Measurements from ENCODE around the gene CSGALNACT2. TPM values are rescaled to one million over a fixed set of nuclear protein-coding genes. Genes with fewer than 3 reads are reported as not detected.

CSGALNACT2 gene
- total and polyA plus RNA-seq, 12 donors: 5.8 to 19.4 (median 12.3) TPM

DNA sequence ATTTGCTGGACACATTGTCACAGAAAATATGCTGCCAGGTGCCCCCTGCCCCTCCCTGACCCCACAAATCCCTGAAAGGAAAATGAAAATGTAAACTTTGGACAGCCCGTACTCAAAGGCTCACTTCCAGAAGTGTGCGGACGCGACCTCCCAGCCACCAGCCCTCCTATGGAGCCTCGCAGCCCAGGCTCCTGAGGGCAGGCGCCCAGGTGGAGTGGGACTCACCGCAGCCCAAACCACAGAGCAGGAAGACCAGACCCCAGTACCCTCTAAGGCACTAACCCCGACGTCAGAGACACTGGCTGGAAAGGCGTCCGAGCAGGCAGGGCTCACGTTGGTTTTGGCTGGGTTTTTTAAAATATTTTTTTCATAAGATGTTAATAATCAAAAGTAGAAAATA, 57.3 kb downstream of the CSGALNACT2 start:
- Histone ChIP-seq H3K9me3 (replicated peaks in 1 of 3) (no peaks in the 10 kb centered on the region), H3K4me1 (replicated peaks in 1 of 2) (peaks cover 3% of the 10 kb centered on the region in 2 donors), H3K36me3 (replicated peaks in 1 of 2) (no peaks in the 10 kb centered on the region), H3K4me3 (no peak overlapping the region), H3K27ac (no peak overlapping the region), H3K27me3 (no peaks in the 10 kb centered on the region)
- intact Hi-C loops (cut with DNase I): no loop called here
- DNase-seq: peak in 1 of 7 donors; percentile 12
- TF ChIP-seq, protein P1, sequence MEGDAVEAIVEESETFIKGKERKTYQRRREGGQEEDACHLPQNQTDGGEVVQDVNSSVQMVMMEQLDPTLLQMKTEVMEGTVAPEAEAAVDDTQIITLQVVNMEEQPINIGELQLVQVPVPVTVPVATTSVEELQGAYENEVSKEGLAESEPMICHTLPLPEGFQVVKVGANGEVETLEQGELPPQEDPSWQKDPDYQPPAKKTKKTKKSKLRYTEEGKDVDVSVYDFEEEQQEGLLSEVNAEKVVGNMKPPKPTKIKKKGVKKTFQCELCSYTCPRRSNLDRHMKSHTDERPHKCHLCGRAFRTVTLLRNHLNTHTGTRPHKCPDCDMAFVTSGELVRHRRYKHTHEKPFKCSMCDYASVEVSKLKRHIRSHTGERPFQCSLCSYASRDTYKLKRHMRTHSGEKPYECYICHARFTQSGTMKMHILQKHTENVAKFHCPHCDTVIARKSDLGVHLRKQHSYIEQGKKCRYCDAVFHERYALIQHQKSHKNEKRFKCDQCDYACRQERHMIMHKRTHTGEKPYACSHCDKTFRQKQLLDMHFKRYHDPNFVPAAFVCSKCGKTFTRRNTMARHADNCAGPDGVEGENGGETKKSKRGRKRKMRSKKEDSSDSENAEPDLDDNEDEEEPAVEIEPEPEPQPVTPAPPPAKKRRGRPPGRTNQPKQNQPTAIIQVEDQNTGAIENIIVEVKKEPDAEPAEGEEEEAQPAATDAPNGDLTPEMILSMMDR (IDR thresholded peaks at IDR 0.05): no peak
- no peak for TF ChIP-seq POLR2A (IDR thresholded peaks at IDR 0.05)
- WGBS, 4 donors: 89 to 92% (median 90%) methylated on average over 12 of the region's 12 CpGs

DNA sequence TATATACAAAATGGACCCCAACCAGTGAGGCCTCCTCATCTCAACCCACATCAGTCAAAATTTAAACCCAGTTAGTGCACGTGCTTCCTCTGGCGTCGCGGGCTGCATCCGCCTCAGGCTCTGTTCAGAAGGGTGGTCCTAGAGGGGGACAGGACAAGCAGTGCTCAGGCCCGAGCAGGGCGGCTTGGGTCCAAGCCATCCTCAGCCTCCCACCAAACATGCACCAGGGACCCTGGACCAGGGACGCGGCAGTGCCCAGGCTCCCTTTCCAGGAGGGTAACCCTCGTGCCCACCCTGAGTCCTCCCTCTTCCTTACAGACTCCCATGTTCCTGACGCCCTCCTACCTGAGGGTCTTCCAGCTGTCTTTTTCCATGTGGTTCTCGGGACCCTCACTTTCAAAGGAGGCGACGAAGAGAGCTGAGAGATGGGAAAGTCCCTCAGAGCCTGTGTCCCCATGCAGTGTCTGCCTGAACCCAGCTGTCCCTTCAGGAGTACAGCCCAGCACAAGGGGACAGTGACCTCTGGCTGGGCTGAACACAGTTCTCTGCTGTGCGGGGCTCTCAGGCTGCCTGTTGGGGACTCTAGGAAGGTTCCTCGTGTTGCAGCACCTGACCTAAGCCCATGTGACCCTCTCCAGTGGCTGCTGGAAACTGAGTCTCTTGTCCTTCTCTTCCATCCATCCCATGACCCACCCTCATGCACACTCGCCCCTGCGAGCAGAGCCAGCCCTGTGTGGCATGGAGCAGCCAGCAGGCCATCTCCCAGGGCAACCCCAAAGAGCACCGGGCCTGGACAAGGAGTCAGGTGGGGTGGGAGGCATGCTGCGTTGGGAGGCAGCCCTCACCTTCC, 58.1 kb downstream of the CSGALNACT2 start:
- WGBS, 4 donors: 90 to 94% (median 93%) methylated on average over 14 to 20 of the region's 20 CpGs
- Histone ChIP-seq H3K9me3 (replicated peaks in 1 of 3) (no peaks in the 10 kb centered on the region), H3K4me3 (no peak overlapping the region), H3K27me3 (no peaks in the 10 kb centered on the region), H3K27ac (no peak overlapping the region), H3K4me1 (replicated peaks in 1 of 2) (peaks cover 4 to 11% of the 10 kb centered on the region in 2 donors), H3K36me3 (replicated peaks in 1 of 2) (no peaks in the 10 kb centered on the region)
- intact Hi-C loops (cut with DNase I): no loop called here
- TF ChIP-seq, protein P1 (IDR thresholded peaks at IDR 0.05): no peak
- TF ChIP-seq POLR2A (IDR thresholded peaks at IDR 0.05): no peak
- peak in 3 of 7 donors; percentile 7 to 41 (median 16) for DNase-seq

DNA sequence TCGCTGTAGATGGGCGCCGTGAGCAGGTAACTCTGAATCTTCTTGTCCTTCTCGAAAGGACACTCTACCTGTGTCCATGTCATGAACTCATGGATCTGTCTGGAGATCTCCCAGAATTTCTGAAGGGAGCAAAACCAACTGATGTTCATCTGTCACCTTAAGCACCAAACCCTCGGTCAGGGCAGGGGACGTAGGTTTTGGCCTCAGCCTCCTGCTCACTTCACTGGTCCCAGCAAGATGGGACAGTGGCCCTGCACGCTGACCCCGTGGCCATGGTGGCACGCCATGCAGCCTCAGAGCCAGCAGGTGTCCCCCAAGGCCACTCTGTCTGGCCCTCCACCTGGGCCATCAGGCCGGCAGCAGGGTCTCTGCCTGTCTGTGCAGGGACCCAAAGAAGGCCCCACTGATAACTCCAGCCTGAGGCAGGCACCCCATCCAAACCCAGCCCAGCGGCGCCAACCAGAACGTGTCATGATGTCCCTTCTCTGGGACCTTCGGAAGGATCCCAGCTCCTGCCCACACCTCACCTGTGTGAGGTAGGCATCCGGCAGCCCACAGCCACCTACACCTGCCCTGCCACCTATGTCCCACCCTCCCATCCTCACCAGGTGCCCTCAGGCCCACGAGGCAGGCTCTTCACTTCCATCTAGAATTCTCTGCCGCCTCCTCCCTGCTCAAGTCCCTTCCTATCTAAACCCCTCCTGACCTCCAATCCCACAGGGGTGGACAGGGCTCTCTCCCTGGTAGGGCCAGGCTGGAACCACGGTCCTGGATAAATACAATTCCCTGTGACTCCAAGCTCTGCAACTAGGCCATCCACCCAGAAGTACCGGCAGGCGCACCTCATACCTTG, 59.0 kb downstream of the CSGALNACT2 start:
- DNase-seq: peak in 2 of 7 donors; percentile 16 to 33
- Histone ChIP-seq H3K27ac (no peak overlapping the region), H3K27me3 (no peaks in the 10 kb centered on the region), H3K36me3 (replicated peaks in 1 of 2) (no peaks in the 10 kb centered on the region), H3K4me3 (no peak overlapping the region), H3K9me3 (replicated peaks in 1 of 3) (no peaks in the 10 kb centered on the region), H3K4me1 (replicated peaks in 1 of 2) (peaks cover 4 to 19% of the 10 kb centered on the region in 2 donors)
- intact Hi-C loops (cut with DNase I): no loop called here
- TF ChIP-seq, protein P1 (IDR thresholded peaks at IDR 0.05): no peak
- TF ChIP-seq POLR2A (IDR thresholded peaks at IDR 0.05): no peak
- WGBS, 4 donors: 93 to 97% (median 94%) methylated on average over 10 to 20 of the region's 20 CpGs

All from adrenal gland (tissue), 12 donors.